Neural progenitor cell (in vitro differentiated cells): ENCODE results near the gene STK38.

Source experiments
- CTCF ChIP-seq: fragments of 200-600 bp; sonication (generic); IDR thresholded peaks from 2 replicates; pipeline ENCODE4 v1.5.1; 2017; ENCODE audit warnings: antibody characterized with exemption, mild to moderate bottlenecking
- EZH2 ChIP-seq: fragments of 200-600 bp; sonication (generic); IDR thresholded peaks from 2 replicates; pipeline ENCODE4 v1.6.1; 2017; ENCODE audit warnings: antibody characterized with exemption, mild to moderate bottlenecking, moderate library complexity

DNA sequence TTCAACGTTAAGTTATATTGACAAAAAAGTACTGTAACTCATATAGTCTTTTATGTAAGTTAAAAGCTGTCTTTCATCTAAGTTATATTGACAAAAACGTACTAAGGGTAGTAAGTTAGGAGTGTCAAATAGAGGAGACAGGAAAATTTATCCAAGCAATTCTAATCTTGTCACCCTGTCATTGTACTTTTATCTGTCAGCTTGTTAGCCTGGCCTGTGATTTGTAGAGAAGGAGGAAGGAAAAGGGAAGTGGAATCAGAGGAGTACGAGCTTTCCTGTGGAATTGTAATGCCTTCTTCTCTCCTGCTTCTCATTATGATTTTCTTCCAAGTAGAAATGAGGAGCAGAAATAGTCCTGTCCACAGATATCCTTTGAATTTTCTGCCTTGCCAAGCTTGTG is 85.6 kb downstream of the STK38 start:
- TF ChIP-seq CTCF (no peak), EZH2 (no peak)
